HG03064 (cell line): ENCODE data around the gene JARID2.

Experiments
- ATAC-seq: cut with Tn5 transposase; IDR thresholded peaks from one replicate; pipeline ENCODE4 v1.9.1; 2021; ENCODE audit warnings: low read depth; ENCODE audit not compliant: unreplicated experiment

Gene JARID2

GRCh38 chr6:15549371-15549770, 303.5 kb downstream of the JARID2 start:
- ATAC-seq, result no peak

DNA sequence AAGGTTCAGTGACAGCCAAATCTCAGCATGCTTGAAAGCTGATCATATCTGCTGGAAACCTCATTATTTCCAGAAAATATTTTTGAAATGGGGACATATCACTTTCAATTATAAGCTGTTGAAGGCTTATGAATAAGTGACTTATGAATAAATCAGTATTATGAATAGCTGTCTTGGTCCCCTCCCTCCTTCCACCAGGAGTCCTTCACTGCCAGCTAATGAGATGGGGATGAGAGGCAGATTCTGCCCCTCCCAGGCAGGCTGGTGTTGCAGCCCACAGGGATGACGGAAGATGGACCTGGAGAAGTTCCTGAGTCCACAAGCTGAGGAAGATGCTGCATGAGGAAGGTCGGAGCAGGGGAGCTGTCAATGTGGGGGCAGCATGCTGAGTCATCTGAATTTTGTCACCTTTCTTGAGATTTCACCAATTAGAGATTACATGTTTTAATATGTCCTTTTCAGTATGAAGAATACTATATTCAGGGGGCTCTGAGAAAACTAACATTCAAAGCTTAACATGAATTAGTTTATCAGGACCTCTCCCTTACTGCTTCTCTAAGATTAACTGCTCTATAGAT, 304.8 kb downstream of the JARID2 start:
- no peak for ATAC-seq

DNA sequence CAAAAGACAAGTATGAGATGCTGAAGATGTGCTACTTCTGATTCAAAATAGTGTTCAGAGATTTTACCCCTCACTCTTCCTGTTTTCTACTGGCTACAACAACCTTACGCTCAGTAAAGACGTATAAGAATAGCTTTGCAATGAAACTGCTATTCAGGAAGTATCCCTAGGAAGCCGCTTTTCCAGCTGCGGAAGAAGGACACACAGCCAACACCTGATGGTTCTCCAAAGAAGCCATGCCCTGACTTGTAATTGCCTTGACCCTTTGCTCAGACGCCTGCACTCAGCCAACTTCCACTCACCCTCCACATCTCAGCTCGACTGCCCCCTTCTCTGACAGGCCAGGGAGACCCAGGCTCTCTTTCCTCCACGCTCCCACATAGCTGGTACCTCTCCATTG, 305.4 kb downstream of the JARID2 start:
- no peak for ATAC-seq

GRCh38 chr6:15551798-15552197, 305.9 kb downstream of the JARID2 start:
- no peak for ATAC-seq

GRCh38 chr6:15553031-15553430, 307.2 kb downstream of the JARID2 start:
- no peak for ATAC-seq

- no peak for ATAC-seq
Measured at GRCh38 chr6:15553736-15554294, 307.9 kb downstream of the JARID2 start.

DNA sequence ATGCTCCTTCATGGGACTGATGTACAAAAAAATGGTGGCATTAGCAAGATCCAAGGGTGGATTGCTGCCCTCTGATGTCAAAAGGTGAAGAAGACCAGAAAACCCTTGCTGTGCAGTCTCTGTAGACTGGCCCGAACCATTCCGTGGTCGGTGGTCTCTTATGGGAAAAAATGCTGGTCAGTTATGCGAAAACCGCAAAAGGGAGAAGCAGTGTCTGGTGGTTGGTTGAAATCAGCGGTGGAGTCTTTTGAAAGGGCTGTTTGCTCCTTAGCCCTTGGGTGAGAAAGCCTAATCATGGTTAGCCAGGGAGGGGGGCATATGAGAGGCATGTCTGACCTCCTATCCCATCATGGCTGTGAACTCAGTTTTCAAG, 308.8 kb downstream of the JARID2 start:
- ATAC-seq, result no peak

- ATAC-seq, result no peak
Measured at GRCh38 chr6:15555101-15556038, 309.5 kb downstream of the JARID2 start.

GRCh38 chr6:15556711-15557110, 310.8 kb downstream of the JARID2 start:
- ATAC-seq, result no peak

- ATAC-seq, result no peak
Measured at GRCh38 chr6:15557174-15557573, 311.3 kb downstream of the JARID2 start.

- no peak for ATAC-seq
Measured at GRCh38 chr6:15560713-15561112, 314.8 kb downstream of the JARID2 start.

GRCh38 chr6:15561447-15562199, 315.8 kb downstream of the JARID2 start:
- no peak for ATAC-seq

- no peak for ATAC-seq
Measured at GRCh38 chr6:15562977-15563376, 317.1 kb downstream of the JARID2 start.

DNA sequence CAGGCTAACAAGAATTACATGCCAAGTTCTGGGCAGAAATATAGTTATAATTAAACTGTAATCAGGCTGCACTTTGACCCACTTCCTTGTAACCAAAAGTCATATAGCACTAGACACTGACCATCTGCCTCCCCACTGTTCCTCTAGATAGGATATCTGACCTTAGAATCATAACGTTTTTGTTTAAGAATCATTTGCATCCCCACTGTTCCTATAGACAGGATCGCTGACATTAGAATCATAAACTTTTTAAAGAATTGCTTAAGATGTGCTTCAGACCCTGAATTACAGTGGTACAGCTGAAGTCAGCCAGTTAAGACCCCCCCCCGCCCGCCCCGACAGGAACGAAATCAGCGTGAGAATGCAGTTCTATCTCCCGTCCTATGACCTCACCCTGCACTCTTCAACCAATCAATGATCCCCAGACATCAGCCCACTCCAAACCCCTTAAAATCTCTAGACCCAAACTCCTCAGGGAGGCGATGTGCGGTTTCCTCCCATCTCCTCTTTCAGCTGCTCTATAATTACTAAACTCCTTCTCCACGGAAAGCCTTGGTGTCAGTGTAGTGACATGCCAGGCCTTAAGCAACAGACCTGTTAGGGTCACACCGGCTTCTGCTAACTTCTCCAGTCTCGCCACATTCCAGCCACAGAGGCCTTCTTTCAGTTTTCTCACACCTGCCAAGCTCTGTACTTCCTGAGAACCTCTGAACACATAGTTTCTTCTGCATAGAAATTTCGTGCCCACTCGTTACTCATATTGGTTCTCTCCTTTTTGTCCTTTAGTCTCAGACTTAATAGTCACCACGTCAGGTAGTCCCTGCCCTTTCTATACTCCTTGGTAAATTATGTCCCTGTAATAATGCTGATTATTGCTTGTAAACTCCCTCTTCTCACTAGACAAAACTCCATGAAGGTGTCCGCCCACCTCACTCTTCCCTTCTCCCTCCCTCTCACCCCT, 323.4 kb downstream of the JARID2 start:
- no peak for ATAC-seq

GRCh38 chr6:15570171-15570570, 324.3 kb downstream of the JARID2 start:
- ATAC-seq, result no peak
